Amniotic stem cell (primary cell): ENCODE data around the gene PLK5.

Experiments used
- DNase-seq: peaks from one replicate; lab custom pipeline; 2025; lab: John Stamatoyannopoulos, UW

PLK5 gene

DNA sequence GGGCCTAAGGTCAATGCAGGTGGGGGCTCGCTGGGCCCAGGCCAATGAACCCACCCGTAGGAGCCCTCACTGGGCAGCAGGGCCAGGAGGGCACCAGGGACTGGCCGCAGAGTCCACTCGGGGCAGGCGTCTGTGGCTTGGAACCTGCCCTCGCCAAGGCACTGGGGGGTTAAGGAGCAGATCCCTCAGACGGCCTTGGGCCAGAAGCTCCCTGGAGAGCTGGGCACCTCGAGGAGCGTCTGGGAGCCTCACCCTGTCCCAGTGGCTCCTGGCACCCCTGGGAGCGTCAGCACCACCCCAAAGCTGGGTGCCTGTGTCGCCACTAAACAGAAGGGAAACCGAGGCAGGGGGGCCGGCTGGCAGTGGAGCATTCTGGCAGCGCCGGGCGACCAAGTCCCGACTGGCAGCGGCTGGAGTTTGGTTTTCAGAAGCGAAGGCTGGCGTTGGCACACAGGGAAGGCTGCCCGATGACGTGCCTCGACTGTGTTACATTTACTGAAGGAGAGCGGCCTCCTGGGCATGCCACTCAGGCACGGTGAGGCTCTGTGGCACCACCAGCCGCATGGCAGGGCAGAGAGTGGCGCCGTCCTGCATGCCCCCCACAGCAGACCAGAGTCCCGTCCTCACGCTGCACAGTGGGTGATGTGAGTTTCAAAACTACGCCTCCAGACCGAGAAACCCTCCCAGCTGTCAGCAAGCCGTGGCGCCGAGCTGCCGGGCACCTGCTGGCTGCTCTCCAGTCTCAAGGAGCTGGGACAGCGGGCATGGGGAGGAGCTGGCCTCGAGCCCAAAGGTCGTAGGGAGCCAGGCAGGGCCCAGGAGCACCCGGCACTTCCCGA is 53.4 kb downstream of the PLK5 start:
- no peak for DNase-seq

DNA sequence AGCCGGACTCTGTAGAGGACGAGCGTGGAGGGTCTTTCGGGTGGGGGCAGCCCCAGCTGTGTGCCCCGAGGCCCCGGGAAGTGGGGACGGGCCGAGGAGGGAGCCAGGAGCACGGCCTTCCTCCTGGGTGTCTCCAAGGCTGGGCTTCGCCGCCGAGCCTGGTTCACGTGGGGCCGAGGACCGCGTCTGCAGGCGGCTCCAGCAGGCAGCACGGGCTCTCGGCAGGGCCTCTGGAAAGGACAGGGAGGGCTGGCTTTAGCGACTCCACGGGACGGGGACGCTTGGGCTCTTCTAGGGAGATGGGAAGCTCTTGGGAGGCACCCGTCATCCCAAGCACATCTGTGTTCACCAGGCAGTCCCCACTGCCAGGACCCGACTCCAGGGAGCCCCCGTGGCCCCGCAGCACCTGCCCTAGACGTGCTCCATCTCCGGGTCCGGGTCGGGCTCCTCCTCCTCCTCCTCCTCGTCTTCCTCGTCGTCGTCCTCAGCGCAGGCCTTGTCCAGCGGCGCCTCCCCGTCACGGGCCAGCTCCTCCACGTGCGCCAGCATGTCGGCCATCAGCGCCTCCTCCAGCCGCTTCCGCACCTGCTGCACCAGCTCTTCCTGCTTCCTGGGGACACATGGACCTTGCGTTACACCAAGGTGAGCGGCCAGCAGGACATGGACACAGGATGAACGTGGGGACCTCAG is 54.2 kb downstream of the PLK5 start:
- no peak for DNase-seq

DNA sequence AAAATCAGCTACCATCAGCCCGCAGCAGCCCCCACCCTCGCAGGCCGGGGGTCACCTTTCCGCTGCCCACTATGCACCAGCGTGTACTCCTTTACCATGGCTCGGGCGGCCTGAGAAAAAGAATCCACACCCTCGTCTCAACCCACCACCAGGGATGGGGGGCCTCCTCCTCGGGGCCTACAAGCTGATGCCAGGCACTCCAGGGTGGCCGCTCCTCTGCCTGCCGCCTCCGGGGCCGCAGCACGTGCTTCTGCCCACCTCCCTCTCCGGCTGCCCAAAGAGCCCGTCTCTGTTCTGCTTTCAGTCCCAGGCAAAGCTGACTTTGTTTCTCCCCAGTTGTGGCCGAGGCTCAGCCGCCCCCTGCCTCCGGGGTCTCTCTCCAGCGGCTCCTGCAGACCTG is 55.3 kb downstream of the PLK5 start:
- DNase-seq, result no peak

DNA sequence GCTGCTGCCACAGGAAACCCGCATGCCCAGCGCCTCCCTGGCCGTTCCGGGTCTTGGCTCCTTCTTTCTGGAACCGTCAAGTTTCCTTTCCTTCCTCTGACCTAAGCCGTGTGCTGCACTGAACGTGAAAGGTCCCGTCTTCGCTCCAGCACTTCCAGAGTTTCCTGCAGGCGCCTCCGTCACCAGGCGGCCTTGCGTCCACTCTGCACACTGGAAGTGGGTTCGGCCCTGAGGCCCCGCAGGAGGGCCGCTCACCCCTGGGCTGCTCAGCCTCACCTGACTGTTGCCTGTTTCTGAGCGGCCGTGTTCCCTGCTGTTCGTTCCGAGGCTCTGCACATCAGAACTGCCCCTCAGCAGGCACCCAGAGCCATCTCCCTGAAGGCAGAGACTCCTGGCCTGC is 56.5 kb downstream of the PLK5 start:
- DNase-seq, result no peak

DNA sequence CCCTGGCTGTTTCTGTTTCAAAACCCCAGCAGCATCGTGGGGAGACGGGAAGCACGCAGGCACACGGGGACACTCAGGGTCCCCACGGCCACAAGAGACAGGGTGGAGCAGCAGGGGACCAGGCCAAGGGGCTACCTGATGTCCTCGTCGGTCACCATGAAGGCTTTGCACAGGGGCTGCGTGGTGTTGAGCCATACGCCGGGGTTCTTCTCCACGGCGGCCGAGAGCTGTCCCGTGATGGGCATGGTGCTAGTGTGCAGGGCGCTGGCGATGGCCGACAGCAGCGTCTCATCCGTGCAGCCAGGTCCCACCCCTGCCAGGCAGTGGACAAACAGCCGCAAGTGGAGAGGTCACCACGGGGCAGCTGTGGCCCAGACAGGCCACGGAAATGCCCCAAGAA is 57.1 kb downstream of the PLK5 start:
- no peak for DNase-seq

DNA sequence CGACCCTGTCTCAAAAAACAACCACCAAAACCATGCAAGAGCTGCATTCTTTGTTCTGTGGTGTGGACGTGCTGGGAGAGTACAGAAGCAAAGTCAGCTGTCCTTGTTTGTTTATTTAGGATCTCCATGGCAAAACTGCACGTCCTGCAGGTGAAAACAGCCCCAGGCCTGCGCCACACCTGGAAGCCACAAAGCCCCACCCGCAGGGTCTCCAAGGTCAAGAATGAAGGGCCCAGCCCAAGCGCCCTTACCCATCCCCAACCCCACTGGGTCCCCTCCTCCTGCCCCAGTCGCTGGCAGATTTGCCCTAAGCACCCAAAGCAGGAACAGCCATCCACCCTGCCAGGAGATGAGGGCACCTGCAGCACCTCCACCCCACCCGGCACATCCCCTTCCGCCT is 58.3 kb downstream of the PLK5 start:
- no peak for DNase-seq

DNA sequence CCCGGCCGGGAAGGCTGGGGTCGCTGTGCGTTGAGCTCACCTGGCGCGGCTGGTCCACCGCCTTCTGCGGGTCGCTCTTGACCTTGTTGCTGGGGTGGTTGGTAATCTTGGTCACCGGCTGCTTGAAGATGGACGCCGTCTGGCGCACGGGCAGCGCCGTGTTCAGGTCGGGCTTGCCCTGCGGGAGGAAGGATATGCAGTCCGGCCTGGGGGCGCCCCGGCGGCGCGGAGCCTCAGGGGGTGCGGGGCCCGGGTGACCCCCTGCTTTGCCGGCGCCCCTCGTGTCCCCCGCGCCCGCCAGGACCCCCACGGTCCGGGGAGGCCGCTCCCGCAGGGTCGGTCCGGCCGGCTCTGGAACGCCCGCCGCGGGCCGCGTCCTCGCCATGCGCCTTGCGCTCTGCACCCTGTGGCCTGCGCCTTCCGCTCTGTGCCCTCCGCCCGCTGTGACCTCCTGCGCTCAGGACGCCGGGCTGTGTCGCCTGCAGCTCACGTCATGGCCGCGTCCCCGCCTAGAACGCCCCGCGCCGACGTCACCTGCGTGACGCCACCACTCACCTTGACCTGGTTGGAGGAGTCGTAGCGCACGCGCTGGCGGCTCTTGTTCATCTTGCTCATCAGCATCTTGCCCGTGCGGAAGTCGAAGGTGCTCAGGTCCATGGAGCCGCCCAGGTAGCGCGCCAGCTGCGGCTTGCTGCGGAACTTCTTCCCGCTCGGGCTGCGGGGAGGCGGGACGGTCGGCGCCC is 60.8 kb downstream of the PLK5 start:
- DNase-seq, result no peak

DNA sequence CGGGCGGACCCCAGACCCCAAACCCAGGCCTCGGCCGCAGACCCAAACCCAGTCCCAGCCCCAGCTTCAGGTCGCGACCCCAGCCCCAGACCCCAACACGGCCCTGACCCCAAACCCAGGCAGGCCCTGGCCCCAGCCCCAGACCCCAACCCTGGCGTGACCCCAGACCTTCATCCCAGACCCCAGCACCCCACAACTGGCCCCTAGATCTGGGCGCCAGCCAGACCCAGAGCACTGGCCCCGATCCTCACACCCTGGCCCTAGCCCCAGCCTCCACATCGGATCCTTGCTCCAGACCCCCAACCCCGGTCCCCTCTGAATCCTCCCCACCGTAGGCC is 61.3 kb downstream of the PLK5 start:
- DNase-seq, result no peak
